ENCODE measurements around the gene ABCC5.
"Not testable (repeated sequence)": the region's sequence is repeated elsewhere in the genome, so short reads cannot be mapped to it uniquely, and the experiment has no call there.

ABCC5 gene

DNA sequence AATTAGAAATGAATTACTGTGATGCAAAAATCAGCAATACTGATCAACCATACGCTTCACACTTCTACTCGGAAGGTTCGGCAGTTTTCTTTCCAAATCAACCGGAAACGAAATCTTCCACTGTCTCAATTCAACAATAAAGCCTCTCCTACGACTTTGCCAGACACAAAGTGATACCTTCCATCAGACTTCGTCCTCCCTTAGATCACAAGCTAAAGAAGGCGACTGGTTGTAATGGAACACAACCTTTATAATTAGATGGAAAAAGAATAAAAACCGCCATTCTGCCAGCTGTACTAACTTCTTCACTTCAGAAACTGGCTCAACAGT, 133.6 kb downstream of the ABCC5 start:
- no peak for DNase-seq

DNA sequence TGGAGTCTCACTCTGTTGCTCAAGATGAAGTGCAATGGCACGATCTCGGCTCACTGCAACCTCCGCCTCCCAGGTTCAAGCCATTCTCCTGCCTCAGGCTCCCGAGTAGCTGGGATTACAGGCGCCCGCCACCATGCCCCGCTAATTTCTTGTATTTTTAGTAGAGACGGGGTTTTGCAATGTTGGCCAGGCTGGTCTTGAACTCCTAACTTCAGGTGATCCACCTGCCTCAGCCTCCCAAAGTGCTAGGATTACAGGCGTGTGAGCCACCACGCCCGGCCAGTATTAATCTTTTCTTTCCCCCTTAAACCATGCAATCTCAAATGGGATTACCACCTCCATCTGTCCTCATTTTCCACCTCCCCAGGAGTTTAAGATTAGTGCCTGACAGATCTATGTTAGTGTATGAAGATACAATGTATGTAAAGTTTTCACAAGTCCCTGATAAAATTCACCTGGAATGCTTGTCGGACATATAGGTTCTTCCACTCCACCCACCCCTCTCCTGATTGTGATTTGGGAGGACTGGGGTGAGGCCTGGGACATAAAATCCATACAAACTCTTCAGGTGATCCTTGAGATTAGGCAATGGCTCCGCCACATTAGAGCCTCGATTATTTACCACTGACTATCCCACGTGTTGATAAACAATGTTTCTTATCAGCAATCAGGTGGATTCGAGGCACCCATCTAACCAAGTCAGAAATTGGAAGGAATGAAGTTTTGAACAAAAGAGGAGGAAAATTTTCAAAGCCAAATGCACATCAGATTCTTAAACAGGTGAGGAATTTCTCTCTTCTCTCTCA, 134.2 kb downstream of the ABCC5 start:
- no peak for DNase-seq

DNA sequence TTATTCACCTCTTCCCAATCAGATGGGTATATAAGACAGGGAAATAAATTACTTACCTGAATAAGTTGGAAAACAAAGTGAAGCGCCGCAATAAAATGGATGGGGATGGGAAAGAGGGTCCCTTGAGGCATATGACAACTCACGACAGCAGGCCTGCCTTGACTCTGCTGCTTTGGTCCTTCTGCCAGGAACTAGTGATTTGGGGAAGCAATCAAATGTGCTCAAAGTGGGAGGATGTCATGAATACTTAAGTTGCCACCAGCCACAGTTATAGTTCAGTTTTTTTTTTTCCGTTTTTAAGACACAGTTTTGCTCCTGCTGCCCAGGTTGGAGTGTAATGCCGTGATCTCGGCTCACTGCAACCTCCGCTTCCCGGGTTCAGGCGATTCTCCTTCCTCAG, 137.6 kb downstream of the ABCC5 start:
- no peak for DNase-seq

DNA sequence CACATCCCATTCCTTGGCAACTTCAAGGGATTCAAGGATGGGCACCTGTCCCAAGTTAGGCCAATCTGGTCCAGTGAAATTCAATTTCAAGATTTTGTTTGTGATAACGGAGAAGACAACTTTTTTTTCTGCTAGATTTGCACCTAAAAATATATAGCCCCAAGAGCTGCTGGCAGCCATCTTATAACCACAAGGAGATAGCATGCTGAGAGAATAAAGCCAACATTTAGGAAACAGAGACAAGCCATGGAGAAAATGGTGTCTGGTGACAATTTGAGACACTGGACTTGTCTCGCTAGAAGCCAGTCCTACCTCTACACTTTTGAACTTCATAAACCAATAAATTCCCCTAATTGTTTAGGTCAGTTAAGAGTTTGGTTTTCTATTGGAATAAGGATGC, 138.4 kb downstream of the ABCC5 start:
- no peak for DNase-seq

DNA sequence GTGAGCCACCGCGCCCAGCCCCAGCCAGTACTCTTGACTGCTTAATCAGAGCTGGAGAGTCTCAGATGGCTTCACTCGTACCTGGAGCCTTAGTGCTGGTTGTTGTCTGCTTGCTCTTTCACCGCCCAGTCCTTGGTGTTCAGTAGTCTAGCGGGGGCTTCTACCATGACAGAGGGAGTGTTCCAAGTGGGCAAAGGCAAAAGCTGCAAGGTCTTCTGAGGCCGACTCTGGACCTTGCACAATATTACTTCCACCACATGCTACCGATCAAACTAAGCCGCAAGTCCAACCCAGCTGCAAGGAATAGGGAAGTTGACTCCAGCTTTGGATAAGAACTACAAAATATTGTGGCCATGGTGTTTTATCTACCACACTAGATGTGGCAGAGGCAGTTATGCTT, 139.6 kb downstream of the ABCC5 start:
- no peak for DNase-seq

DNA sequence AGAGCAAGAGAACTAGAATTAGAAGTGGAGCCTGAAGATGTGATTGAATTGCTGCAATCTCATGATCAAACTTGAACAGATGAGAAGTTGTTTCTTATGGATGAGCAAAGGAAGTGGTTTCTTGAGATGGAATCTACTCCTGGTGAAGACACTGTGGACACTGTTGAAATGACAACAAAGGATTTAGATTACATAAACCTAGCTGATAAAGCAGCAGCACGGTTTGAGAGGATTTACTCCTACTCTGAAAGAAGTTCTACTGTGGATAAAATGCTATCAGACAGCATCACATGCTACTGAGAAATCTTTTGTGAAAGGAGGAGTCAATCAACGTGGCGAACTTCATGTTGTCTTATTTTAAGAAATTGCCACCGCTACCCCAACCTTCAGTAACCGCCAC, 140.5 kb downstream of the ABCC5 start:
- not testable (repeated sequence) for DNase-seq

DNA sequence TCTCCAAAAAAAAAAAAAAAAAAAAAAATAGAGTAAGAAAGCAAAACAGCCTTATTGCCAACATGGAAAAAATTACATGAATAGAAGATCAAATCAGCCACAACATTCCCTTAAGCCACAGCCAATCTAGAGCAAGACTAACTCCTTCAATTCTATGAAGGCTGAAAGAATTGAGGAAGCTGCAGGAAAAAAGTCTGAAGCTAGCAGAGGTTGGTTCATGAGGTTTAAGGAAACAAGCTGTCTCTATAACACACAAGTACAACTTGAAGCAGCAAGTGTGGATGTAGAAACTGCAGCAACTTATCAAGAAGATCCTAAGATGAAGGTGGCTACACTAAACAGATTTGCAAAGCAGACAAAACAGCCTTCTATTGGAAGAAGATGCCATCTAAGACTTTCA, 142.3 kb downstream of the ABCC5 start:
- DNase-seq = no peak

DNA sequence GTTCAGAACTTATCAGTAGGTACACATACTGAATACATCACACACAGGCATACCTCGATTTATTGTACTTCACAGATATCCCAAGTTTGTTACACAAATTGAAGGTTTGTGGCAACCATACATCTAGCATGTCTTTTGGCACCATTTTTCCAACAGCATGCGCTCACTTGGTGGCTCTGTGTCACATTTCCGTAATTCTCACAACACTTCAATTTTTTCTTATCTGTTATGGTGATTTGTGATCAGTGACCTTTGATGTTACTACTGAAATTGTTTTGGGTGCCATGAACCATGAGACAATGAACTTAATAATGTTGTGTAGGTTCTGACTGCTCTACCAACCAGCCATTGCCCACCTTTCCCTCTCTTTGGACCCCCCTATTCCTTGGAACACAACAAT, 143.8 kb downstream of the ABCC5 start:
- no peak for DNase-seq

DNA sequence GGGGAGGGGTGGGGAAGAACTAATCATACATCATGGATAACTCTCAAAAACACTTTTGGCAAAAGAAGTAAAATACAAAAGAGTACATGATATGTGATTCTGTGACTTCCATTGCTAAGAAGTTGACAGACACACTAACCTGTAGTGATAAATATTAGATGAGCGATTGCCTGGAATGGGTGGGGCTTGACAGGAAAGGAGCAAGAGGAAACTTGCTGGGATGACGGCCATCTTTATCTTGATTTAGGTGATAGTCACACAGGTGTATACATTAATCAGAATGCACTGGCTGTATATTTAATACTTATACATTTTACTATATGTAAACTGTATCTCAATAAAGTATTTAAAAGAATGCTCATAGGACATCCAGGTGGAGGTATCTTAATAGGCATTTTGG, 146.1 kb downstream of the ABCC5 start:
- no peak for DNase-seq

DNA sequence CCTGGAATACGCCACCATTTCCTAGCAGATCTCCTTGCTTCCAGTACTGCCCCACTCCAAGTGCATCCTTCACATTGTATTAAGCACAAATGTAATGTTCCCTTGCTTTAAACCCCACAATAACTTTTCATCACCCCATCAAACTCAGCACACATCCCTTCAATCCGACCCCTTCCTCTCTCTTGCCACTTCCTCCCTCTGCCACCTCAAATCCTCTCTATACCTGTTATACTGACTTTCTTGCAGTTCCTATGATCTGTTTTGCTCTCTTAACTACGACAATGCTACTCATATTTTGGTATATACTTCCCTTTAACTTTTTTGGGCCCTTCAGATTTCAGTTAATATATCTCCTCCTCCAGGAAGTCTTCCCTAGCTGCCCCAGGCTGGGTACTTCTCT, 147.1 kb downstream of the ABCC5 start:
- no peak for DNase-seq
